Tibial nerve (tissue), 4 donors: Measurements from ENCODE around the gene TNP2.

ENCODE experiments used
- CTCF ChIP-seq, 5 experiments: fragments of 200-600 bp in 3 of 5; fragments of 450-650 bp in 2 of 5; sonication (generic) in 3 of 5; IDR thresholded peaks; one replicate each; pipeline ENCODE4 v1.5.1; 2016 to 2019; ENCODE audit warnings: antibody characterized with exemption in 5 of 5, mild to moderate bottlenecking in 3 of 5, moderate library complexity in 2 of 5
- EP300 ChIP-seq, 2 donors: sonication (generic); formaldehyde crosslinking; IDR thresholded peaks; one replicate each; pipeline ENCODE4 v1.6.1; 2017; ENCODE audit warnings: antibody characterized with exemption in 2 of 2, mild to moderate bottlenecking in 1 of 2
- POLR2A ChIP-seq, 2 donors: fragments of 450-650 bp; IDR thresholded peaks; one replicate each; pipeline ENCODE4 v1.6.1; 2017; ENCODE audit warnings: antibody characterized with exemption in 2 of 2, mild to moderate bottlenecking in 2 of 2, moderate library complexity in 2 of 2

GRCh38 chr16:11299865-11300559 lies 30.9 kb upstream of the TNP2 start:
- TF ChIP-seq POLR2A (IDR thresholded peaks at IDR 0.05) (no peak), CTCF (IDR thresholded peaks at IDR 0.05) (no peak), EP300 (IDR thresholded peaks at IDR 0.05) (no peak)
